Fibroblast of skin of scalp (primary cell): ENCODE data around the gene GALNT10.

Experiments used
- DNase-seq: peaks from one replicate; pipeline ENCODE4 v3.0.0-alpha.2; 2013

Gene GALNT10

GRCh38 chr5:154203798-154204578, 13.5 kb downstream of the GALNT10 start:
- DNase-seq, result no peak

GRCh38 chr5:154205441-154206117, 15.0 kb downstream of the GALNT10 start:
- DNase-seq, result peak; percentile 63

DNA sequence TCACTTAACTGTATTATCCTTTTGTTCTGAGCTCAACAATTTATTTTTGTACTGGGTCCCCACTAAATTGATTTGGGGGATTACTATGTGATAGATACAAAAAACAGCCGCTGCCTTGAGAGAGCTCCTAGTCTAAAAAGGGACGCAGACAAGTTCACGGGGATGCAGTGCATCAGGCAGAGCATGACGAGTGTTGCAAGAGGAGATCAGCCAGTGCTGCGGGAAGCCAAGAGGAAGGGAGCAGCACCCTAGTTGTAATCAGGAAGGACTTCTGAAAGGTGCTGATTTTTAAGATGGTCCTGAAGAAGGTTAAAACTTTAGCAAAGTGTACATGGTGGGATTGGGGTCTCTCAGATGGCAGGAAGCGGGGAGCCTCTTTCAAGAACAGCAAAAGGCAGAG, 15.8 kb downstream of the GALNT10 start:
- DNase-seq, result no peak

- DNase-seq, result no peak
Measured at GRCh38 chr5:154207204-154207603, 16.7 kb downstream of the GALNT10 start.

GRCh38 chr5:154209591-154210081, 19.1 kb downstream of the GALNT10 start:
- DNase-seq, result peak; percentile 46

DNA sequence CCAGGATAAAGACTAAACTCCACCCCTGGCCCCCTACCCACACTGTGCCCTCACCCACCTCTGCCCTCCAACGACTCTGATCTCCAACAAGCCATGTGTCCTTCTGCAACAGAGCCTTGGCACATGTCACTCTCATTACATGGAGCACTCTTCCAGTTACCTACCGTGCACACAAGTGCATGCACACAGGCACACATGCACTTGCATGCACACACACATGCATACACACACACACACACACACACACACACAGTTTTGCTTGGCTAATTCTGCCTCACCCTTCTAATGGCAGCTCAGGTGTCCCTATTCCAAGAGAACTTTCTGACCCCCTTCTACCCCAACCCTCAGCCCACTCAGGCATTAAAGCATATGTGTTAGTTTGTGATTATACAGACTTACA, 19.6 kb downstream of the GALNT10 start:
- no peak for DNase-seq

DNA sequence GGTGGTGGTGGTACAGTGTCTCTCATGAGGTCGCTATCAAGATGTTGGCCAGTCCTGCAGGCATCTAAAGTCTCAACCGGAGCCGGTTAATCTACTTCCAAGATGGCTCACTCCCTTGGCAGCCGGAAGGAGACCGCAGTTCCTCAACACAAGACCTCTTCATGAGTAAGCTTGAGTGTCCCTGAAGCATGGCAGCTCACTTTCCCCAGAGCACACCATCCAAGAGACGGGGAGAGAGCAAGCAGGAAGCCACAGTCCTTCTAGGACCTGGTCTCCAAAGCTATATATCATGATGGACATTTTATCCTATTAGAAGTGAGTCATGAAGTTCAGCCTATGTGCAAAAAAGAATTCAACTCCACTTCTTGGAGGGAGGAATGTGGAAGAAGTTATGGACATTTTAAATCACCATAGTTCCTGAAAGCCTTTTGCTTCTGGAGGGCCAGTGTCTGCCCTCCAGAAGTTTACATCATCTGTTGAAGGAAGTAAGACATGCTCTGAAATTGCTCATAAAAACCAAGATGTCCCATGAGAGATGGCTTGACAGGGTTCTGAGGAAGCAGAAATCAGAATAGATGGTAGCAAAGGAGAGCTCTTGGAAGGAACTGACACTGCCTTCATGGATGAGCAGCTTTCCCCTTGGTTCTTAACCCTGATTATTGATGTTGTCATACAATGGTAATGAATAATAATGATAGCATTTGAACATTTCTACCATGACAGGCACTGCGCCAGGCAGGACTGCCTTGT, 21.3 kb downstream of the GALNT10 start:
- DNase-seq, result peak; percentile 78

GRCh38 chr5:154213592-154213991, 23.1 kb downstream of the GALNT10 start:
- no peak for DNase-seq

GRCh38 chr5:154214371-154215106, 24.0 kb downstream of the GALNT10 start:
- DNase-seq, result peak; percentile 66

- no peak for DNase-seq
Measured at GRCh38 chr5:154215571-154216325, 25.2 kb downstream of the GALNT10 start.

- DNase-seq, result no peak
Measured at GRCh38 chr5:154217462-154217861, 26.9 kb downstream of the GALNT10 start.

- no peak for DNase-seq
Measured at GRCh38 chr5:154218786-154219185, 28.3 kb downstream of the GALNT10 start.

DNA sequence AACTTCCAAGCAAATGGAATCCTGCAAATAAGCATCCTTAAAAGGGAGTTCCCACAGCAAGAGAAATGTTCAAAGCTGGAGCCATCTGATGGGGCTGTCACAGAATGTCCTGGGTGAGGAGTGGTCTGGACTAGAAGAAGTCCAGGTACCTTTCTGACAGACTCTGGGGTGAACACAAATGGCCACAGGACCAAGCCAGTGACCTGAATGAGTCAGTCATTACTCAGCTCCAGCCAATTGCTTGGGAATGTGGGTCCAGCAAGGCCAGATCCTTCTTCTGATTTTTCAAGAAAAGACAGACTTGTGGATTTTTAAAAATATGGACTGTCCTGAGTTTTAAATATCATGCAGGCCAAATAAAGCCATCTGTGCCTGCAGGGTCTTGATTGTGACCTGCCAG, 30.1 kb downstream of the GALNT10 start:
- DNase-seq, result peak; percentile 54

DNA sequence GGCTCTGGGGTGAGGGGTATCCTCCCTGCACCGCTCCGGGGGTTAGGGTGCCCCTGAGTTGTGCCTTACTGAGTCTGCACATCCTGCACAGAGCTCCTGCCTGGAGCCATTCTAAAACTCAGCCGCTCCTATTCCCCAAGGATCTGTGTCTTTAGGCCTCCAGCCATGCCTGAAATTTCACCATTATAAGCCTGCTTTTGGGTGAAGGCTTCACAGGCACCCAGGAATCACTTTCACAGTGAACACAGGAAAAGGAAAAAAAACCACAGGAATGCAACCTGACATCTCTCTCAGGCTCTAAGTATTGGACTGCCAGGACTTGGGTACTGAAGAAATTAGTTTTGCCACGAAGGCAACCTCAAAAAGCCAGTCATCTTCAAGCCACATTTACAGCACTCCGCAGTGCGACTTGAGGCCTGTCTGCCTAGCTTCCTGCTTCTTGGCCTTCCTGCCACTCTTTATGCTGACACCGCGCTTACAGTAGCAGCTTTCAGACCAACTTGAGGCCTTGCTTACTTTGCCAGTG, 30.9 kb downstream of the GALNT10 start:
- DNase-seq, result peak; percentile 94

GRCh38 chr5:154222414-154222813, 31.9 kb downstream of the GALNT10 start:
- no peak for DNase-seq

- no peak for DNase-seq
Measured at GRCh38 chr5:154223320-154223719, 32.8 kb downstream of the GALNT10 start.

GRCh38 chr5:154227090-154227489, 36.6 kb downstream of the GALNT10 start:
- DNase-seq, result no peak

DNA sequence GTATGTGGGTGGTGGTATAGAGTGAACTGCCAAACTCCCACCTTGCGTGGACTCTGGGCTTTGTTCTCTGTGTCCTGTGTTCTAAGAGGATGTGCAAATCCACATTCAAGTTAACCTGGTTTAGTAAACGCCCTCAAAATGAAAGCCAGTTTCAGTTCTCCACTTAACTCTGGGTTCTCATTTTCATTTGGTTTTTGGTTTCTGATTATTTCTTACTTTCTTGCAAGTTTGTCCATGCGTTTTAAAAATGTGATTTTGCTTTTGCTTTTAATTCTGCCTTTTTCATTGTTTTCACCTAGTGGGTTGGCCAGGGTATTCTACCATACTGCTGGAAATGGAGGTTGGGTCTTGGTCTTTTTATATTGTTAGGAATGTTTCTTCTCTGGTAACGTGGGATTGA, 38.2 kb downstream of the GALNT10 start:
- DNase-seq, result no peak

- no peak for DNase-seq
Measured at GRCh38 chr5:154230526-154230925, 40.0 kb downstream of the GALNT10 start.

- no peak for DNase-seq
Measured at GRCh38 chr5:154234551-154234950, 44.0 kb downstream of the GALNT10 start.

DNA sequence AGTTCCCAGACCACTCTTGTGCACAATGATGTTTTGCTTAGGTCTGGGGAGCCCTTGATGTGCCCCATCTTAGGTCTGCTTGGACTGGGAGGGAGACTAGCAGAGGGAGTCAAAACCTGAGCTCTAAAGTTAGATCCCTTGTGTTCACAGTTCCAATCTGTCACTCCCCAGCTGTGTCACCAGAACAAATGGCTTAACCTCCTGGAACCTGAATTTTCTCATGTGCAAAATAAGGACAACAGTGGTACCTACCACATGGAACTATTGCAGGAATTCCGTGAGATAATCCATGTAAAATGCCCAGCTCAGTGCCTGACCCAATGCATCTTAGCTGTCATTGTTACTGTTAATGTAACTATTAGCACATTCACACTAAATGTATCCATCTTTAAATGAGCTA, 45.5 kb downstream of the GALNT10 start:
- DNase-seq, result no peak
